NCI-H2227 (cell line): ENCODE results near the gene SORD.
"Not testable (repeated sequence)": the region's sequence is repeated elsewhere in the genome, so short reads cannot be mapped to it uniquely, and the experiment has no call there.

ENCODE experiments used
- DNase-seq: peaks from one replicate; lab custom pipeline; 2025; ENCODE audit not compliant: unreplicated experiment; lab: John Stamatoyannopoulos, UW

SORD gene

DNA sequence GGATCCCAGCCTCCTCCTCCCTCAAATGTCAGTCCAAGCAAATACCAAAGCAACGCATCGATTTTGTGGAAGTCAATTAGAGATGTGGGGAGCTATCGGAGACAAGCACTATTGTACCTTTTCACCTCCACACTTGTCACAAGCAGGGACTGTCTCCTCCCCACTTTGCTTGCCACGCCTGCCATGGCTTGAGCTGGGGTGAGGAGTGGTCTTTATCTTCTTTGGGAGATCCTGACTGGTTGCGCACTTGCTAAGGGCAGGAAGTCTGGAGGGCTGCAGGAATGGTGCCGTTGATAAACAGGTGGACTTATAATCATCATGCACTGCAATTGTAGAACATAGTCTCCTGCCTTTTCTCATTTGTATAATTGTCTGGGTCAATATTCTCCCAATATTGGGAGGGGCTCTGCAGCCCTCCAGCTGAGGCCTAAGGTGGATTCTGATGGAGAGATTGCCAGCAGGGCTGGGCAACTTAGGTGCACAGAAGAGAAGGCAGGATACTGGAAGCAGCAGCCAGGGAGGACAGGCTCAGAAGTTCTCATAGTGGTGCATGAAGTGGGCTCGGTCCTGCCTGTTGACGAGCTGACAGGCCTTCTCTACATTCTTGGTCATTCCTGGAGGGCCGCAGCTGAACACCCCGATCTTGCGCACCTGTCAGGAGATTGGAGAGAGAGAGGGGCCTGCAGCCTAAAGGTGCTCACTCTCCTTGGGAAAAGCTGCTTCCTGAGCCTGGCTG, 70.8 kb downstream of the SORD start:
- no peak for DNase-seq

DNA sequence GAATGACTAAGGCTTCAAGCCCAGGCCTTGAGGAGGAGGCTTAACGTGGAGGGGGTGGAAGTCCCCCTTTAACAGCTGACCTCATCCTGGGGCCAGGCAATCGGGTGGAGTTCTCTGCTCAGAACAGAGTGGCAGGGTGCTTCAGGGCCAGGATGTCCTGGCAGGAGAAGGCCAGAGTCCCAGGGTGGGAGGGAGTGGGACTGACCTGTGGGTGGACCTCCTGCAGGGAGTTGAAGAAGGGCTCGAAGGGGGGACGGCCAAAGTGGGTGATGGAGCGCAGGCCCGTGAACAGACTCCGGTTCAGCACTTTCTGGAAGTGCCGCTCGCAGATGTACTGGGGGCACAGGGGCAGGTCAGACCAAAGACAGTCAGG, 71.3 kb downstream of the SORD start:
- DNase-seq = no peak

DNA sequence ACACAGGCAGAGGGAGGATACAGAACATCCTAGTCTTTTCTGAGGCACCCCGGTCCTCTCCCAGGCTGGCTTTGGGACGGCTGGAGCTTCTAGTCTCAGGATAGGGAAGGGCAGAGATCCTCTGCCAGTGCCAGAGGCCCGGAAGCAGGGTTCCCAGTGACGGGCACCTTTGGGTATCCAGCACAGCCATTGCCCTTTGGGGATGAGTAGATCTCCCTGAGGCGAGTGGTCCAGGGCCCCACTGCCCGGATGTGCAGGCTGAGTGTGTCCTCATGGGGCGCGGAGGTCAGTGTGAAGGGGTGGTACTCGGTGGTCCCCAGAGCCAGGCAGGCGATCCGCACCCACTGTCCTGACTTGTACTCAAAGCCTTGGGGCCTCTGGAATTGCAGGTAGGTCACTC, 72.7 kb downstream of the SORD start:
- DNase-seq = no peak

DNA sequence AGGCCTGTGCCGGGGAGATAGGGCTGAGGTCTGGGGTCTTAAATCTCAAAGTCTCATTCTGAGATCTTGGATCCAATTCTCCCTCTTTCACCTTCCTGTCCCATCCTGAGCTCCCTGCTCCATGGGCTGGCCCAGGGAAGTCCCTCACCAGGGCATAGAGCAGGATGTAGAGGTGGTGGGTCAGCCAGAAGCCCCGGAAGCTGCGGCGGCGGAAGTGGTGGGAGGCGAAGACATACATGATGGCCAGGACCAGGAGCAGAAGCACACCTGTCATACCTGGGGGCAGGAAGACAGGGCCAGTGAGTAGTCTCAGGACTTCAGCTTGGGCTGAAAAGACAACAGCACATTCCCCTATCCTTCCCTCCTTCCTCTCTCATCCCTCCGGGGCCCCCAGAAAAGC, 74.5 kb downstream of the SORD start:
- no peak for DNase-seq

DNA sequence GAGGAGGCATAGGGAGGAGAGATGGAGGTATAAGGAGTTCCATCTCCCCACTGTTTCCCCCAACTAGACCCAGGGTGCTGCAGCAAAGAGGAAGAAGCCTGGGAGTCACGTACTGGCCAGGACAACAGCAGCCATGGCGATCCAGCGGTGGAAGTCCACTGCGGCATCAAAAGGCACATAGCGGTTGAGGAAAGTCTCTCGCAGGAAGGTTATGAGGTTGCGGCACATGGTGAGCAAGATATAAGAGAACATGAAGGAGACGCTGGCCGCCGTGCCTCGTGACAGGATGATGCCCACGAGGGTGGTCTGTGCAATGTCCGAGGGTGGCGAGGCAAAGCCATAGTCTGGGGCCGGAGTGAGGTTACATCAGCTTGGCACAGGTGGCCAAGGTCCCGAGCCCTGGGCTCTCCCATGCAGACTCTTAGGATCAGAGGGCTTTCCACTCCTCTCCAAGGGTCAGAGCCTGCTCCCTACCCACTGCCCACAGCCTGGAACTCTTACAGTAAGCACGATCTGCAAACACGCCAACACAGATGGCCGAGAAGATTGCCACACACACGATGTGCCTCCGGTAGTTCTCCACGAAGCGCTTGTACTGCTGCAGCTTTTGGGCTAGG, 76.7 kb downstream of the SORD start:
- no peak for DNase-seq

DNA sequence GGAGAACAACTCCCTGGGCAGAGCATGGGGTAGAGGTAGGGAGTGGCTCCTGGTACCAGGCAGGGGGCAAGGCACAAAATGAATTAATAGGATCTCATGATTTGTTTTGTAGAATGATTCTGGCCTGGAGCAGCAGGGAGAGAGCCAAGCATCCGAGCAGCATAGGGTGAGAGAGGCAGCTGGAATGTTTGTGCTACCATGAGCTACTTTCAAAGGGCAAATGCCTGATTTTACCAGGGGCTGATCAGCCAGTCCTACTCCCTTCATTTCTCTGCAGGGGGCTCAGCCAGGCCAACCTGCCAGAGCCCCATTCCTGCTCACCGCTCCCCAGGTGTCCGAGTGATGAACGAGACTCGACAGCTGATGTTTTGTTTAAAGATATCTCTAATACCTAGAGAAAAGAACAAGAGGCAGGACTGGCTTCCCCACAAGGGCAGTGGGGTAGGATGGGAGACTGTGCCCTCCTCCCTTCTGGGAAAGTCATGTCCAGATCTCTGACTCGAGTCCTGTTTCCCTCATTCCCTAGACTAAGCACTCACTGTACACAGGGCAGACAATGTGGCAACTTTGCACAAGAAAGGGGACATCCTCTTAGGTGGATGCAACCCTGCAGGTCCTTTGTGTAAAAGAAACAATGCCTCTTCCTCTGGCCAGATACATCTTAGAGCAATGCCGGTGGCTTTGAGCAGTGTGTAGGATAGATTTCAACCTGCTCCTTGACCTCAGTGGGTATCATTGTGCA, 78.1 kb downstream of the SORD start:
- DNase-seq = no peak

DNA sequence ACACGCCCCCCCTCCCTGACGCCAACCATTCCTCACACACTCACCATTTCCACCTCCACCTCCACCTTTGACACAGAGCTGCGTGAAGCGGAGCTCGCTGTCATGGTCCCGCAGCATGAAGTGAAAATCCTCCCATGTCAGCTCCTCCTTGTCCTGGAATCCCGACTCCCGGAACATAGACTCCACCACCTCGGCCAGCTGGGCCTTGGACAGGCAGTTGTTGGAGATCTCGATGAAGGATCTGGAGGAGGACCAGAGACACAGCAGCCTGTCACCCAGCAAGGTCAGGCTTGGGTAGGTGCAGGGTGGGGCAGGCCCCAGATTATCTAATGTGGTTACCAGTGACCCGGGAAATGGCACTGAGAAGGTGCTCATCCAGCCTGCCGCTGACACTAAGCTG, 78.8 kb downstream of the SORD start:
- DNase-seq = no peak

DNA sequence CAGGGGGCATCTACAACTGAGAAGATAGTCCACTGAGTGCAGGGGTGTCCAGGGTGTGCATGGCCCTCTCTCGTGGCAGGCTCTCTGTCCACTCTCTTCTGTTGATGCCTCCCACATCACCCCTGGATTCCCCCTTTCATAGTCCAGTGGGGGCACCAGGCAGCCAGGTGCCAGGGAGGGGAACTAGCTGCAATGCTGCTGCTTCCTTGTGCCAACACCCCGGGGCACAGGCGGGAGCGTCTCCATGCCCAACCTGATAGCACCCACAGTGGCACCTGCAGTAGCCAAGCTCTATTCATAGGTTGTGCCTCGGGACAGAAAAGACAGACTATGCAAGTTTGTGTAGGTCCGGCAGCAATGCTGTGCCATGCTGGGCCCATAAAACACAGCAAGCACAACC, 79.2 kb downstream of the SORD start:
- no peak for DNase-seq

DNA sequence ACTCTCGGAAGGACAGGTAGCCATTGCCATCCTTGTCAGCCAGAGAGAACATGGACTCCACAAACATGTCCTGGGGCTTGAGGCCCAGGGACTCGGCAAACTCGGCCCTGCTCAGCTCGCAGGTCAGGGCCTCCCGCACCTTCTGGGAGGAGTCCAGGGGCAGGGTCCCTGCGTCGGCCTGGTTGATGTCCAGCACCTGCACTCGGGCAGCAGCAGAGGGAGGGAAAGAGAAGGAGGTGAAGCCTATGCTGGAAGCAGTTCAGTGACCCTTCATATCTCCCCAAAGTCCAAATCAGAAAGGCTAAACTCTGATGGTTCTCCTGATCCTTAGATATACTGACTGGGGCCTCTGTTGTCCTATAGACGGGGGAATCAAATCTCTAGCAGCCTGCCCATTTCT, 81.2 kb downstream of the SORD start:
- not testable (repeated sequence) for DNase-seq

DNA sequence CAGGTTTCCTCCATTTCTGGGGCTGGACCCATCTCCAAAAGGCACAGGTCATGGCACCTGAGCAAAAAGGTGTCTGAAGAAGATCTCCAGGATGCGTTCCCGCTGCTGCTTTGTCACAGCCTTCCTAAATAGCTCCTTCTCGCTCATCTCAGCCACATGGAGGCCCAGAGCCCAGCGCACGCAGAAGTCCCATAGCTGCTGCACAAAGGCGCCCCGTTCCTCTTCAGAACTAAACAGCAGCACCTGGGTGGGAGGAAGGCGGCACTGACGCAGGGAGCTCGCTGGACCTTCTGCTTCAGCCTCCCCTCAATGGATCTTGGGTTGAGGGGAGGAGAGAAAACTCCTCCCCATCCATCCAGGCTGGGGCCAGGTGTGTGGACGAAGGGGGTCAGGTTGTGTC, 82.6 kb downstream of the SORD start:
- no peak for DNase-seq

DNA sequence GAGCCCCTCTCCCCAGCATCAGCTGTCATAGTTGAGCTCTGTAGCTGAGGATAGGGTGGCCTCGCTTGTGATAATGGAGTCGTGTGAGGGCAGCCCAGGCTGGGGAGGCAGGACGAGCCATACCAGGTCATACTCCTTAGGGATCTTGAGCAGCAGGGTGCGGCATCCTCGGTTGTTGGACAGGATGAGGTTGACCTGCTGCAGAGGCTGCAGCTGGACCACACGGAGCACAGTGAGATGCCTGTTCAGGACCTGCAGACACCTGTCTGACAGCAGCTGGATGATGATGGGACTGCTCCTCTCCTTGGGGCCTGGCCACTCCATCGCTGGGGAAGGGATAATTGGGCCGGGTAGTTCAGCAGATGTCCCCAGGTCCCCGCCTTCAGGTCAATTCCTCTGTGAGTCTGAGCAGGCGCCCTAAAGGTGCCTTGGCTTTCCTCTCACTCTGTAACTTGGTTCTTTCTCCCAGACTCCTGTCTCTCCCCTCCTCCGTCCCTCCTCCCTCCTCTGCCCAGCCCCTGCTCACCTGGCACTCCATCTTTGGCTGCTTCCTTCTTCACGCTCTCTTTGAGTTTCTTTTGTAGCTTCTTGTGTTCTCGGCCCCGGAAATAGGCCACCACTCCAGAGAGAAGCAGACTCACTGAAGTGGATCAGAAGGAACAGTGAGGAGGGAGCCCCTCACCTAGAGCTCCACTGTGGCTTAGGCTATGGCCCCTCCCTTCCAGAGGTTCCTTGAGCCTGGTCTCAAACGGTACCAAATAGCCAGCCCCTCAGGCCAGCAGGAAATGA, 83.2 kb downstream of the SORD start:
- DNase-seq = no peak

DNA sequence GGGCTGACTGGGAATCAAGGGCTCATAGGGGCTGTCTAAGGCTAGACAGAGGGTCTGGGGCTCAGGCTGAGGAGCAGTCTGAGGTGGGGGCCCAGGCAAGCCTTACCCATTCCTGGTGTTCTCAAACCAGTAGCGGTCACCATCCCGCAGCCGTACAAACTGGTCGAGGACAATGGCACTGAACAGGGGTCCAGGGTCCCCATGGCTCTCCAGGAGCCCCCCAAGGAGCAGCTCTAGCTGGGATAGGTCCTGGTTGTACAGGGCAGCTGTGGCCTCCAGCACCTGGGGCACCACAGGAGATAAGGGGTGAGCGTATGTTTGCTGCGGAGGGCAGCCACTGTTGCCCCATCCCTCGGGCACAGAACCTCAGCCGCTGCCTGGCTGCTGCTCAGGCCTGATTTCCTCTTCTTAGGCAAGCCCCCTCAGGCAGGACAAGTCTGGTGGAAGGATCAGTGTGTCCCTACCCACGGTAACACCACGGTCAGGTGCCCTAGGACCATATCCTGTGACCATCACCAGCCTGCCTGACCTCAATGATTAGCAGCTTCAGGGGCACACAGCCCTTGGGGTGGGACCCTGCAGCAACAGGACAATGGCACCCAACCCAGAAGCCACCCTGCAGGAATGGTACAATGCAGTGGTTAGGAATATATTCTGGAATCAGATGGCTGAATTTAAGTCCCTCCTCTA, 85.1 kb downstream of the SORD start:
- DNase-seq = no peak

DNA sequence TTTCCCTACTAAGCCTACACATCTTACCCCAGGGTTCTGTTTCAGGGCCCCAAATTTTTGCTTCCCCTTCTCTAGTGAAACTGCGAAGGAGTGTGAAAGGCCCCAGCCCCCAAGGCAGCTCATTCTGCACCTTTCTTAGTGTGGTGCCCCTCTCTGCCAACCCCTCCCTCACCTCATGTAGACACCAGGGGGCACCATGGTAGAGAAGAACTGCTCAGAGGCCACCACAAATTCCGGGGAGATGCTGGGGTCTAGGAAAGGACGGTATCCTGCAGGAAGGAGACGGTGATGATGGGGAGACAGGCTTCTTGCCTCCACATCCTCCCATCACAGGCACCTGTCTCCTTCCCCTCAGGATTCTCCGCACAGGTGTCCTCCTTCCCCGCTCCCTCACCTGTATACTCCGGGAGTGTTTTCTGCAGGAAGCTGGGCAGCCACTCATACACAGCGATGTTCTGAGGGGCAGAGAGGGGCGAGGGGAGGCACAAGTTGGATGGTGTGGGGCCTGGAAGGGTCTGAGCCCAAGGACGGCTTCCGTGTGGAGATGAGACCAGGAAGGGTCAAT, 87.3 kb downstream of the SORD start:
- no peak for DNase-seq

DNA sequence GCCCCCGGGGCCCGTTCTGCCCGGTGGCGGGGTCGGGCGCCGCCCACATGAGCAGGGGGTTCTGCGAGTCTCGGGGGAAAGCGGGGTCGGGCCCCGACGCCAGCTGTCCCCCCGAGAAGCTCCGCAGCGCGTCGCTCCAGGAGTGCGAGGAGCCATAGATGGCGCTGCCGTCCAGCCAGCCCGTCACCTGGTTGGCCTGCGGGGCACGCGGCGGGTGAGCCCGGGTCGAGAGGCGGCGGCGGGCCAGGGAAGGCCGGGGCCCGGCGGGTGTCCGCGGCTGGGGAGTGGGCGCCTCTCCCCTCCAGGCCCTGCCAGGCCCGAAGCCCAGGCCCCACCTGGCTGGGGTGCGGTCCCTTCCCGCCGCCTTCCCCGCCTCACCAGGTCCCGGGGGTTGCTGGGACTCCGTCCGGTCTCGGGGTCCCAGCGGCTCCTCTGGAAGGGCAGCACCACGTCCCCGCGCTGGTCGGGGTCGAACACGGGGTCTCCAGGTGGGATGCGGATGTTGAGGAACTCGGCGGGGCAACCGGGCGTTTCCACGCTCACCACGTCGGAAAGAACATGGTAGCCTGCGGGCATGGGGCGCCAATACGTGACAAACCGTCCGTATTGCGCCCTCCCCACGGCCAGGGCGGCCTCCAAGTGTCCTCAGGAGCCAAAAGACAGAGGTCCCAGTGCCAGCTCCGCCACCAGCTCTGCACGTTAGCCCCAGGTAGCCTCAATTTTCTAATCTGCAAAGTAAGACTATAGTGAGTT, 88.6 kb downstream of the SORD start:
- DNase-seq = no peak

DNA sequence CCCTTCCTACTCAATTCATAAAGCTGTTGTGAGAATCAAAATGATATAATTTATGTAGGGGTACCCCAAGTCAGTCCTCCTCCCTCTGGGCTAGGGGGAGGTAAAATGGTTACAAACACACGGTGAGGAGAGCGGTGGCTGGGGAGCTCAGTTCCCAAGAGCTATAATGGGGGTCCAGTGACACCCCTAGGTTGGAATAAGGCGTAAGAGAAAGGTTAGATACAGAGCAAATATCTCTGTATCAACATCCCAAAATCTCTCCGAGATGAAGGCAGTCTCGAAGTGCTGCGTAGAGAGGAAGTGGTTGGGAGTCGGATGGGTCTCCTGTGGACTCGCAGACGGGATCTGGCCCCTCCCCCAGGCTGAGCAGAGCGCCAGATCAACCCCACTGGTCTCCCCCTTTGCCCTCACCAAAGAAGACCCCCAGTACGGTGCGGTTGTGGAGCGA, 89.2 kb downstream of the SORD start:
- no peak for DNase-seq

DNA sequence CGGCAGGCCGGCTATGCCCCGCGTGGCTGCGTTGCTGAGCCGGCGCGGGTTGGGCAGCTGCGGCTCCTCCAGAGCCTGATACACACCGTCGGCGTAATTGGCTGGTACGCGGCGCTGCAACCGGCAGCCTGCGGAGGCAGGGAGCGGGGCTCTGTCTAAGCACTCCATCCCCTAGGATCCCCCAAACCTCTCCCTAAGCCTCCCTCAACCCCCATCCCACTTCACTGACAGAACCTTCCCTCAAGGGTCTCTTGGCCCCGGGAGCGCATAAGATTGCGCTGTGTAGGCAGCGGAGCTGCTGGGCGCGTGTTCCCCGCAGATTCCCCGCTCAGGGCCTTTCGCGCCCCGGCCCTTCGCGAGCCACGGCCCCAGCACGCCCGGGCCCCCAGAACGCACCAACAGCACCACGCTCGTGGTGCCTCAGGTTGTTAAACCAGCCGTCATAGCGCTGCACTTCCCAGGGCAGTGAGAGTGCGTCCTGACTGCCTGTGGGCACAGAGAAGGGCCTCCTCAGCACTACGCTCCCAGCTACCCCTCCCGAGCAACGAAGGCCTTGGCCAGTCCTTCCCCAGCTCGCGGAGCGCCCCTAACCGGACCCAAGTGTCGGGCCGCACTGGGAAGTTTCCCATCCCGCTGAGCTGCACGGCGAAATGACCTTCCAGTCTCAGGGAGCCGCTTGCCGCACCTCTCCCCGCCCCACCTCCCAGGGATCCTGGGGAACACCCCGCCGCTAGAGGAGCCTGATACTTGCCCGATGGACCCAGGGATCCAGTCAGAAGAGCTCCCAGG, 89.8 kb downstream of the SORD start:
- peak; percentile 3 for DNase-seq

DNA sequence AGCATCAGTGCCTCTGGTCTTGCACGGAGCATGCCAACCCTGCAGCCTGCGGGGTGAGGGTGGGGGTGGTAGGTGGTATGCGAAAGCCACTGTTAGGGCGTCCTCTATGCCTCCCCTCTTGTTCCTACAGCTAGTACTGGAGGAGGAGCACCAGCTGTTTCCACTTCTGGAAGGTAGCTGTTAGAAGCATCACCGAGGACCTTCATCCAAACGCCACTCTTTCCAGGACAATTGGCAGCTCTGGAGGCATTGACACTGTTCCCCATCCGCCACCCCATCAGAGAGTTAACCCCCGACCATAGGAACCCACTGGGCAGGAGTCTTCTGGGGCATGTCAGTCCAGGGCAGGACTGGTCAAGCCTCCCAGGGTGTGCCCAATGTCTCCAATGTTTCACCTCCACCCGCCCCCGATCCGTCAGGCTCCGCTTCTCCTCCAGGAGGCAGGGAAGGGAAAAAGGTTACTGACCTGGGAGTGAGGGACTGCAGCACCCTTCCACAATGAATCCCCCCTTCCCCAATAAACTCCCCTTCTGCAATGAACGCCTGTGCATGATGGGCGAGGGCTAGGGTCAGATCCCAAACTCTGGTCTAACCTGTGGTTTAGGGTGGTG, 90.5 kb downstream of the SORD start:
- DNase-seq = no peak

DNA sequence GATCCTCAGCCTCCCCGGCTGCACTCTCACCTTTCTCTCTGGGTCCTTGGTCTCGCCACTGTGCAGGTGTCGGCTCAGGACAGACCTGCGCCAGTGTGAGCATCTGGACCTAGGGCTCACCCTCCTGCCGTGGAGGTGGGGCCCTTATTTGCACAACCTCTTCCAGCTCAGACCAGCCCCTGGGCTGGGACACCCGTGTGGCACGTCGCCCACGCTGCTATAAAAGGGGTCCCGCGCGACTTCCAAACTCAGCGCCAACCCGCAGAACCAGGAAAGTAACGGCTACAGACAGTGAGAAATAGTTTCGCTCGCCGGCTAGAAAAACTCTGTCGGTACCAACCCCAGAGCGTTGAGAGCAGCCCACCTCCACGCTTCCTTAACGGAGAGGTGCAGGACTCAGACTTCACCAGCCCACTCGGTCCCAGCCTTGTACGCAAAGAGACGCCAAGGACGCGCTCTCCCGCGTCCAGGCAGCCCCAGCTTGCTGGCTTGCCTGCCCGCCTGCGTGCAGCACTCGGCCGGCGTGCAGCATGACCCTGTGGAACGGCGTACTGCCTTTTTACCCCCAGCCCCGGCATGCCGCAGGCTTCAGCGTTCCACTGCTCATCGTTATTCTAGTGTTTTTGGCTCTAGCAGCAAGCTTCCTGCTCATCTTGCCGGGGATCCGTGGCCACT, 91.2 kb downstream of the SORD start, which contains the start of the genes DUOX2 and DUOXA2:
TSS of gene DUOX2 (minus strand) at position 97 of the 675 bp plus-strand sequence. CDS start 761 bp downstream, outside the sequence.
TSS of gene DUOXA2 (plus strand) at position 251 of the 675 bp plus-strand sequence. CDS start at position 531, 280 bp downstream.
- peak; percentile 19 for DNase-seq
